ENCODE results near the gene GAB1.

Gene GAB1

DNA sequence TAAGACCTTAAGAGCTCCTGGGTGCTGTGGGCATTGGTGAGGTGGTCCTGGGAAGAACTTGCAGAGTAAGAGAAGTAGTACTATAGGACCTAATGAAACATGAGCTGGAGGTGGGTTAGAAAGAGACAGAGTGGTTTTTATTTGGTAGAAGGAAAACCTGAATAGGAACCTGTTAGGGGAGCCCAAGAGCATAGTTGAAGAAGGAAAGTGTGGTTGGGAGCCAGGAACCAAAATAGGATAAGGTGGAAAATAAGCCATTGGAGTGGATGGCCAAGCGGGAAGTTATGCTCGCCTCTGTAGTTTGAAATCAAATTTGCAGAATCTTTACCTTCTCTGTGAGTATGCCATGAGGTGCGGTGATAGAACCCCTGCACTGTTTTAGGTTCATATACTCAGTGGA is 26.7 kb downstream of the GAB1 start:
- no peaks in the 10 kb centered on the region for H3K36me3 ChIP-seq (ENCODE audit: control insufficient read depth, insufficient read depth, low read length)
- no peak overlapping the region for H3K9ac ChIP-seq (ENCODE audit: low read depth, low read length)
- no peaks in the 10 kb centered on the region for H3K9me3 ChIP-seq (ENCODE audit: control insufficient read depth, insufficient read depth, low read length)
- no peak overlapping the region for H3K4me3 ChIP-seq (ENCODE audit: low read depth, low read length)
- H3K27me3 ChIP-seq (ENCODE audit: control insufficient read depth, insufficient read depth, low read length) = no peaks in the 10 kb centered on the region
- H3K4me1 ChIP-seq (ENCODE audit: control insufficient read depth, insufficient read depth, low read length) = peaks cover 8% of the 10 kb centered on the region

DNA sequence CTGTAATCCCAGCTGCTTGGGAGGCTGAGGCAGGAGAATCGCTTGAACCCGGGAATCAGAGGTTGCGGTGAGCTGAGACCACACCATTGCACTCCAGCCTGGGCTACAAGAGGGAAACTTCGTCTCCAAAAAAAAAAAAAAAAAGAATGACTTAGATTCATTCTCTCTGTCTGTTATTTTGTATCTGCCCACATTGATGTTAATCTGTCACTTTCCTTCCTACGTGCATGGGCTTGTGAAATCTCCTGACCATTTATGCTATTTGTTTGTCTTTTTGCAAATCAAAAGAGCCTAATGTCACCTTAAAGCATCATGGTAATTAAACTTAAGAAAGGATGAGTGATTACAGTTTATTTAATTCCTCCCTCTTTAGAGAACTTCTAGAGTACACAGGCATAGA is 27.4 kb downstream of the GAB1 start:
- H3K27me3 ChIP-seq (ENCODE audit: control insufficient read depth, insufficient read depth, low read length) = no peaks in the 10 kb centered on the region
- peaks cover 8% of the 10 kb centered on the region for H3K4me1 ChIP-seq (ENCODE audit: control insufficient read depth, insufficient read depth, low read length)
- H3K9ac ChIP-seq (ENCODE audit: low read depth, low read length) = no peak overlapping the region
- no peak overlapping the region for H3K4me3 ChIP-seq (ENCODE audit: low read depth, low read length)
- no peaks in the 10 kb centered on the region for H3K9me3 ChIP-seq (ENCODE audit: control insufficient read depth, insufficient read depth, low read length)
- H3K36me3 ChIP-seq (ENCODE audit: control insufficient read depth, insufficient read depth, low read length) = no peaks in the 10 kb centered on the region

DNA sequence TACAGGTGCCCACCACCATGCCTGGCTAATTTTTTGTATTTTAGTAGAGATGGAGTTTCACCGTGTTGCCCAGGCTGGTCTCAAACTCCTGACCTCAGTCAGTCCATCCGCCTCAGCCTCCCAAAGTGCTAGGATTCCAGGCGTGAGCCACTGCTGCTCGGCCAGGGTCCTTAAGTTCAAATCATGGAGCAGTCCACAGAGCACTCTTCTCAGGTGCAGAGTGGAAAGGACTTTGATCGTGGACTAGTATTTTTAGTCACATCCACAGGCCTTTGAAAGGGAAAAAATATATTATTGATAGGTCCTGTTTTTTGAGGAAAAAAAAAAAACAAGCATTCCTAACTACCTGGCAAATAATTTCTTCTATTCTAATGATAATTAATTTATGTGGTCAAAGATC is 31.2 kb downstream of the GAB1 start:
- H3K9me3 ChIP-seq (ENCODE audit: control insufficient read depth, insufficient read depth, low read length) = no peaks in the 10 kb centered on the region
- H3K4me1 ChIP-seq (ENCODE audit: control insufficient read depth, insufficient read depth, low read length) = peaks cover 2% of the 10 kb centered on the region
- no peaks in the 10 kb centered on the region for H3K27me3 ChIP-seq (ENCODE audit: control insufficient read depth, insufficient read depth, low read length)
- H3K4me3 ChIP-seq (ENCODE audit: low read depth, low read length) = no peak overlapping the region
- H3K9ac ChIP-seq (ENCODE audit: low read depth, low read length) = no peak overlapping the region
- H3K36me3 ChIP-seq (ENCODE audit: control insufficient read depth, insufficient read depth, low read length) = no peaks in the 10 kb centered on the region

DNA sequence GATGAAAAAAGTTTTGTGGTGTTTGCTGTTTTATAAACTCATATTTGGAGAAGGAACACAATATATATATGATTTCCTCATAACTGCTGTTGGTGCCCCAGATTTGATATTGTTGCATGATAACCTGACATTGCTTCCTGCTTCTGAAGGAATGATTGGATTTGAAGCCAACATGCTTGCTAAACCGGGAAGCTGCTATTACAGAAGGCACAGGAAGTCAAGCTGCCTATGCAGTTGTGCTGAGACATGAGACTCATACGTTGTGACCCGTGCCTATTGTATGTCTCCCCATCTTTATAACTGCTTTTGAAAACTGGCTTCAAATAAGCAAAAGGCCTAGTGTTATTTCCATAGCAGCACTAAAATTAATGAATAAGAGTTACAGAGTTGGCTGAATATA is 32.9 kb downstream of the GAB1 start:
- no peak overlapping the region for H3K9ac ChIP-seq (ENCODE audit: low read depth, low read length)
- no peaks in the 10 kb centered on the region for H3K9me3 ChIP-seq (ENCODE audit: control insufficient read depth, insufficient read depth, low read length)
- no peaks in the 10 kb centered on the region for H3K4me1 ChIP-seq (ENCODE audit: control insufficient read depth, insufficient read depth, low read length)
- no peaks in the 10 kb centered on the region for H3K27me3 ChIP-seq (ENCODE audit: control insufficient read depth, insufficient read depth, low read length)
- H3K4me3 ChIP-seq (ENCODE audit: low read depth, low read length) = no peak overlapping the region
- H3K36me3 ChIP-seq (ENCODE audit: control insufficient read depth, insufficient read depth, low read length) = no peaks in the 10 kb centered on the region

DNA sequence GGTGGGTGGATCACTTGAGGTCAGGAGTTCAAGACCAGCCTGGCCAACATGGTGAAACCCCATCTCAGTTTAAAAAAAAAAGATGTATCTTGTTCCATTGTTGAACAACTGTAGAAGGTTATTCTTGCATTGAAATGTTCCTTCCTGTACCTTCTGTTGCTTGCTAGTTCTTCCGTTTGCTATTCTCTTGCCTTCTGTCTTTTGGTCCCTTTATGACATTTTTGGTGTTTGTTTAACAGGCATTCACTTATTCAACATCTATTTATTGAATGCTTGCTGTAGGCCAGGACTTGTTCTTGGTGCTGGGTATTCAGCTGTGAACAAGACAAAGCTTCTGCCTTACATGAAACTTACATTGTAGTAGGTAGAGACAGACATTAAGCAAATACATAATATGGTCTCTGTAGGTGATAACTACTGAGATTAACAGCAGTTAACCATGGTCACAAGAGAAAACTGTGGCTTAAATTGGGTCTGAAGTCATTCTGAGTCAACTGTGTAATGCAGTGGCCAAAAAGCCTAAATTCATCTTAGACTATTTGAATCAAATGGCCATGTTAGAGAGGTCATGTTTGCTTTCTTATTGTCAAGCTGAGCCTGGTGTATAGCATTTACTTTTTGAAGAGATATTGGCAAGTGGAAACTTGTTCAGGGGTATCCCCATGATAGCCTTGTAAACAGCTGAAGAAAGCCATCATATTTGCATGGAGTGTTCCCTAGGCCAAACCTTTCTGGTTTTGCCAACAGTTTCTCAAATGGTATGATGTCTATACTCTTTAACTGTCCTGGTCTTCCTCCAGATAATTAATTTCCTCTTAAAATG is 35.6 kb downstream of the GAB1 start:
- Histone ChIP-seq H3K4me1 (ENCODE audit: control insufficient read depth, insufficient read depth, low read length) (peaks cover 5% of the 10 kb centered on the region), H3K36me3 (ENCODE audit: control insufficient read depth, insufficient read depth, low read length) (no peaks in the 10 kb centered on the region), H3K4me3 (ENCODE audit: low read depth, low read length) (no peak overlapping the region), H3K9me3 (ENCODE audit: control insufficient read depth, insufficient read depth, low read length) (no peaks in the 10 kb centered on the region), H3K9ac (ENCODE audit: low read depth, low read length) (no peak overlapping the region), H3K27me3 (ENCODE audit: control insufficient read depth, insufficient read depth, low read length) (no peaks in the 10 kb centered on the region)

DNA sequence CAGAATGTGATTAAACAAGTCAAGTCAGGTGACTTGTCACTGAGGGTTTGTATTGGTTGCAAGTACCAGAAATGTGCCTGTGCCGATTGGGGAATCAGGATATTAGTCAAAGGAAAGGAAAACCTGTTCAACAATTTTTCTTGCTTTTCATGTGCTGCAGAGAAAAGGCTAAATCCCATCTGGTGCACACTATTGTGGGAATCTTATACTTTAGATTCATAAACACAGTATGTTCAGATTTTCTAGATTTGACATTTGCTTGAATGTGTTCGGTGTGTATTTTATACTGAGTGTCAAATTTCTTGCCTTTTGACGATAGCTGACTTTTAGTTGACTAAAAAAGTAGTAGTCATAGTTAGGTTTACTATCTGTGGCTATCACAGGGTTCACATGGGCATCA is 37.6 kb downstream of the GAB1 start:
- Histone ChIP-seq H3K4me3 (ENCODE audit: low read depth, low read length) (no peak overlapping the region), H3K4me1 (ENCODE audit: control insufficient read depth, insufficient read depth, low read length) (peaks cover 10% of the 10 kb centered on the region), H3K27me3 (ENCODE audit: control insufficient read depth, insufficient read depth, low read length) (no peaks in the 10 kb centered on the region), H3K36me3 (ENCODE audit: control insufficient read depth, insufficient read depth, low read length) (no peaks in the 10 kb centered on the region), H3K9me3 (ENCODE audit: control insufficient read depth, insufficient read depth, low read length) (no peaks in the 10 kb centered on the region), H3K9ac (ENCODE audit: low read depth, low read length) (no peak overlapping the region)

DNA sequence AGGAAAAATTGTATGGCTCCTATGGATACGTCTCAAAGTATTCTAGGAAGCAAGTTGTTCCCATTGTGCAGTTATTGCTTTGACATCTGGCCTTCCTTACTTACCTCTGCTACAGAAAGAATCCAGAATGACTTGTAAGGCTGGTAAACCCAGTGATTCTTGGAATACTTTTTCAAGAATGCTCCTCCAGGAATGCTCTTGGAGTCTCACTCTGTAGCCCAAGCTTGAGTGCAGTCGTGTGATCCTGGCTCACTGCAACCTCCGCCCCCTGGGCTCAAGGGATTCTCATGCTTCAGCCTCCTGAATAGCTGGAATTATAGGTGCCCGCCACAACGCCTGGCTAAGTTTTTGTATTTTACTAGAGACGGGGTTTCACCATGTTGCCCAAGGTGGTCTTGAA is 38.1 kb downstream of the GAB1 start:
- H3K36me3 ChIP-seq (ENCODE audit: control insufficient read depth, insufficient read depth, low read length) = no peaks in the 10 kb centered on the region
- H3K4me1 ChIP-seq (ENCODE audit: control insufficient read depth, insufficient read depth, low read length) = peaks cover 10% of the 10 kb centered on the region

DNA sequence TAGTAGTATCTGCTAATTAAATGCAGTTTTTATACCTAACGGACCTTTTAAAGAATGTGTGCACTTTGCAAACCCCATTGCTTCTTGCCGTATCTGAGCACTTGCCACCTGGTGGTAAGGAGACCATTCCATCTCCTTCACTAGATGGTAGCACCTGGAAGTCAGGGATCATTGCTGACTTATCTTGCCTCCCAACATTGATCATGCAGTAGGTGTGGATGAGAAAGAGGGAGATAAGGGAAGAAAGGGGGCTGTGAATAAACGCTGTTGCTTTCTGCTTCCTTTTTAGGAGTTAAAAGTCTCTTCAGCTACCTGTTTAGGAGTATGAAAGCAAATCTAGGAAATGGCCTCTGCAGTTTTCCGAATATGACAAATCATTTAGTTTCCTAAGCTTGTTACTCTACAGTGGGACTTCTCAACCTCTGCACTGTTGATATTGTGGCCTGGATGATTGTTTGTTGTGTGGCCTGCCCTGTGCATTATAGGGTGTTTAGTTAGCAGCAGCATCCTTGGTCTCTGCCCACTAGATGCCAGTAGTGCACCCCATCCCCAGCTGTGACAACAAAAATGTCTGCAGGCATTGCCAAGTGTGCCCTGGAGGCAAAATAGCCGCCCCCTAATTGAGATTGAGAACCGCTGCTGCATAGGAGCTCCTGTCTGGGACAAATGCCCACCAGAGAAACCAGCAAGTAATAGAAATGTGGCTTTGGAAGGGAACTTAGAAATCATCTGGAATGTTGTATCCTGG is 38.8 kb downstream of the GAB1 start:
- Histone ChIP-seq H3K9me3 (ENCODE audit: control insufficient read depth, insufficient read depth, low read length) (no peaks in the 10 kb centered on the region), H3K27me3 (ENCODE audit: control insufficient read depth, insufficient read depth, low read length) (no peaks in the 10 kb centered on the region), H3K36me3 (ENCODE audit: control insufficient read depth, insufficient read depth, low read length) (no peaks in the 10 kb centered on the region), H3K4me3 (ENCODE audit: low read depth, low read length) (no peak overlapping the region), H3K9ac (ENCODE audit: low read depth, low read length) (no peak overlapping the region), H3K4me1 (ENCODE audit: control insufficient read depth, insufficient read depth, low read length) (peaks cover 10% of the 10 kb centered on the region)

More for the DNA sequence above, 38.1 kb downstream of the GAB1 start:
- Histone ChIP-seq H3K4me3 (ENCODE audit: low read depth, low read length) (no peak overlapping the region), H3K9me3 (ENCODE audit: control insufficient read depth, insufficient read depth, low read length) (no peaks in the 10 kb centered on the region), H3K9ac (ENCODE audit: low read depth, low read length) (no peak overlapping the region), H3K27me3 (ENCODE audit: control insufficient read depth, insufficient read depth, low read length) (no peaks in the 10 kb centered on the region)

DNA sequence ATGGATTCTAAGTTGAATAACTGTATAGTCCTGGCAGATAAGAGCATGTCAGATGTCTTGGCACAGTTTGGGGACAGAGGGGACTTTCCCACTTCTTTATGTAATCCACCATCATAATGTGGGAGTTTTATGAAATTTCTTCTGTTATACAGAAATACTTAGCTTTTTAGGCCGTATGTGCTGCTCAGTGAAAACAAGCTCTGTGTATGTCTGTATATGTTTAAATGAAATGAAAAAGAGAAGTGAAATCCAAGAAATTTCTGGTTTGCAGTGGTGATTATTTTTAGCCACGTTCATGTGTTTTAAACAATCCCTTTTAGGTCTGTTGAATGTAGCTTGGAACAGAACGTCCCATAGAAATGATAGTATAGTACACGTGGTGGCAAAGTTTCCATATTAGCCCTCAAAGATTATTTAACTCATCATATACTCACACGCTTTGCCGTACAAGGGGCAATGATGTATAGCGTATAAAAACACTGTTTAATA is 41.0 kb downstream of the GAB1 start:
- Histone ChIP-seq H3K9me3 (ENCODE audit: control insufficient read depth, insufficient read depth, low read length) (no peaks in the 10 kb centered on the region), H3K27me3 (ENCODE audit: control insufficient read depth, insufficient read depth, low read length) (no peaks in the 10 kb centered on the region), H3K4me3 (ENCODE audit: low read depth, low read length) (no peak overlapping the region), H3K4me1 (ENCODE audit: control insufficient read depth, insufficient read depth, low read length) (peaks cover 23% of the 10 kb centered on the region), H3K36me3 (ENCODE audit: control insufficient read depth, insufficient read depth, low read length) (no peaks in the 10 kb centered on the region), H3K9ac (ENCODE audit: low read depth, low read length) (no peak overlapping the region)

DNA sequence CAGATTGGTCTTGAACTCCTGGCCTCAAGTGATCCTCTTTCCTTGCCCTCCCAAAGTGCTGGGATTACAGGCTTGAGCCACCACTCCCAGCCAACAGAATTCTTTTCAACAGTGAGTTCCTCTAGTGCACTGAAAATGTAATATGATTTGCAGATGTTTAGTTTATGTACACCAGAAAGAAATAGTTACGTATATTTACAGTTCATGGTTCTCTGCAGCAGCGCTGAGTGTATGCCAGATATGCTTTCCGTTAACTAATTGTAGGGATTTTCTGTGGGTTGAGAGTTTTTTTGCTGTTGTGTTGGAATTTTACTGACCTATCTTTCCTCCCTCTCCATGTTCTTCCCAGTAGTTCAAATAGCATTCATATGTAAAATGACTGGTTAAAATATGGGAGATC is 44.0 kb downstream of the GAB1 start:
- no peaks in the 10 kb centered on the region for H3K9me3 ChIP-seq (ENCODE audit: control insufficient read depth, insufficient read depth, low read length)
- H3K27me3 ChIP-seq (ENCODE audit: control insufficient read depth, insufficient read depth, low read length) = no peaks in the 10 kb centered on the region
- H3K4me3 ChIP-seq (ENCODE audit: low read depth, low read length) = no peak overlapping the region
- H3K4me1 ChIP-seq (ENCODE audit: control insufficient read depth, insufficient read depth, low read length) = peaks cover 20% of the 10 kb centered on the region
- no peak overlapping the region for H3K9ac ChIP-seq (ENCODE audit: low read depth, low read length)
- no peaks in the 10 kb centered on the region for H3K36me3 ChIP-seq (ENCODE audit: control insufficient read depth, insufficient read depth, low read length)

DNA sequence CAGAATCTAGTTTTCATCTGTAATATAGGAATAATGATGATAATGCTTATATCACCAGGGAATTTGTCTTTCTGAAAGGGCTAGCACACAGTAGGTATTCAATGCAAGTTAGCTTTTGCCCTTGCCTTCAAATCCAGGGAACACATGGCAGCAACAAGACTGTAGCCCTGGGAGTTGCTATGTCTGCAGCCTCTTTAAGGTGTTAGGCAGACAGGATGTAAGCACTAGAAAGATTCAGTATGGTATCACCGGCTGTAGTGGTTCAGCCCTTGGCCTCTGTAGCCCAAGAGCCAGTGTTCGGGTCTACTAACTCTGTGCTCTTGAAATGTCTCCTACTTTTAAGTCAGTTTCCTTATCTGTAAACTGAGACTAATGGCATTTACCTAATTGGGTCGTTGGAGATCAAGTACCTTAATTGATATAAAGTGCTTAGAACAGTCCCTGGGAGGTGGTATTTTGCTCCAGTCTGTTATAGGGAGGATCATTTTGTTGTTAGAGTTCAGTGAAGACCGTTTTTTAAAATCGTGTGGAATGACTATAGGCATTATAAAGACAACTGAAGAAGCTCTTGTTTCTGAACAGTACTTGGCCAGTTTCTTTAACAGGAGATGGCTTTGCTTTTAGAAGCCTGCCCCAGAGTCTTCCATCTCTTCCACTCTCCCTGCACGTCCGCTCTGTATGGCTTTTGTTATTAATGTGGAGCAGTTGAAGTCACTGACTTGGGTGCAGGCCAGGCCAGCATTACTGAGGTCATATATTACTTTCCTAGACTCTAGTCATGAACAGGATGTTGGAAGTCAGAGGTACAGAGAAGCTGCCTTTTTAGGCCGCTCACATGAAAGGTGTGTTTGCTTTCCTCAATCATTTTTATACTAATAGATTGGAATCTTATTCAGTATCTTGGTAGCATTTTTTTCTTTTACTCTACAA is 44.8 kb downstream of the GAB1 start:
- H3K27me3 ChIP-seq (ENCODE audit: control insufficient read depth, insufficient read depth, low read length) = no peaks in the 10 kb centered on the region
- H3K9ac ChIP-seq (ENCODE audit: low read depth, low read length) = no peak overlapping the region
- no peaks in the 10 kb centered on the region for H3K36me3 ChIP-seq (ENCODE audit: control insufficient read depth, insufficient read depth, low read length)
- no peak overlapping the region for H3K4me3 ChIP-seq (ENCODE audit: low read depth, low read length)
- peaks cover 20% of the 10 kb centered on the region for H3K4me1 ChIP-seq (ENCODE audit: control insufficient read depth, insufficient read depth, low read length)
- no peaks in the 10 kb centered on the region for H3K9me3 ChIP-seq (ENCODE audit: control insufficient read depth, insufficient read depth, low read length)

All from iPS-15b (cell line).